Endothelial cell (in vitro differentiated cells): ENCODE results near the gene ANO6. TPM values are rescaled to one million over a fixed set of nuclear protein-coding genes. Genes with fewer than 3 reads are reported as not detected.

Source experiments
- DNase-seq: peaks from one replicate; pipeline ENCODE4 v3.0.0; 2021; ENCODE audit warnings: low spot score
- H3K27ac Mint-ChIP-seq: one replicate; pipeline ENCODE4 v1.8.0; 2021; ENCODE audit warnings: mixed read lengths, inconsistent platforms; ENCODE audit not compliant: unreplicated experiment
- H3K27me3 Mint-ChIP-seq: one replicate; pipeline ENCODE4 v1.8.0; 2021; ENCODE audit warnings: mild to moderate bottlenecking, moderate library complexity, mixed read lengths, inconsistent platforms; ENCODE audit not compliant: unreplicated experiment
- H3K36me3 Mint-ChIP-seq: one replicate; pipeline ENCODE4 v1.8.0; 2021; ENCODE audit warnings: mild to moderate bottlenecking, low read depth, mixed read lengths, inconsistent platforms; ENCODE audit not compliant: unreplicated experiment
- H3K4me1 Mint-ChIP-seq: one replicate; pipeline ENCODE4 v1.8.0; 2021; ENCODE audit warnings: mild to moderate bottlenecking, mixed read lengths, inconsistent platforms; ENCODE audit not compliant: unreplicated experiment
- H3K4me3 Mint-ChIP-seq: one replicate; pipeline ENCODE4 v1.8.0; 2021; ENCODE audit warnings: mild to moderate bottlenecking, mixed read lengths, inconsistent platforms; ENCODE audit not compliant: unreplicated experiment
- H3K9me3 Mint-ChIP-seq: one replicate; pipeline ENCODE4 v1.8.0; 2021; ENCODE audit warnings: mixed read lengths, inconsistent platforms; ENCODE audit not compliant: unreplicated experiment
- total RNA-seq: library from RNA; stranded (reverse); fragmentation: NEBNext Ultra II Directional; extraction: Animal tissue kit (Norgen Biotek cat#: 25700); gene quantifications from one replicate; pipeline ENCODE4 v1.2.1, GENCODE V29; 2021; ENCODE audit not compliant: unreplicated experiment
- TF ChIP-seq, protein P1 (sequence below): fragments of 200-600 bp; sonication (generic); IDR thresholded peaks from one replicate; pipeline ENCODE4 v1.5.0; 2021; ENCODE audit warnings: antibody characterized with exemption; ENCODE audit not compliant: unreplicated experiment

The ANO6 gene
- total RNA-seq, 1 donor from 2014 or later: 50.8 TPM

DNA sequence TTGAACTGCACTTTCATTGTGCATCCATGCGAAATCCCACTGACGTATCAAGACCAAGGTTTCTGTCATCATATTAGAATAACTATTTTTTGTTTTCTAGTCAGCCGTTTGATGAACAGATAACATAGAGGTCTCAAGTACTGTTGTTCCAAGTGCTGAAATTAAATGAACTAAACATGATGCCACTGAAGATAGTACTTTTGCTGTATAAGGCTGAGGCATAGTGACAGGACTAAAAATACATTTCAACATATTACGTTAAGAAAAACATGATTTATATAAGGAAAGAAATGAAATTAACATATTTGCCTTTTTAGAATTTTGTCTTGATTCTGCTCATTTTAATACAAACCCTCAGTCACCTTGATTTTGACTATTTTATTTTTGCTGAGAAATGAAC is 82.2 kb downstream of the ANO6 start:
- Mint-ChIP-seq H3K27ac (no peak overlapping the region), H3K9me3 (no peaks in the 10 kb centered on the region), H3K36me3 (no peaks in the 10 kb centered on the region), H3K27me3 (no peaks in the 10 kb centered on the region), H3K4me1 (no peaks in the 10 kb centered on the region), H3K4me3 (no peak overlapping the region)
- TF ChIP-seq, protein P1, sequence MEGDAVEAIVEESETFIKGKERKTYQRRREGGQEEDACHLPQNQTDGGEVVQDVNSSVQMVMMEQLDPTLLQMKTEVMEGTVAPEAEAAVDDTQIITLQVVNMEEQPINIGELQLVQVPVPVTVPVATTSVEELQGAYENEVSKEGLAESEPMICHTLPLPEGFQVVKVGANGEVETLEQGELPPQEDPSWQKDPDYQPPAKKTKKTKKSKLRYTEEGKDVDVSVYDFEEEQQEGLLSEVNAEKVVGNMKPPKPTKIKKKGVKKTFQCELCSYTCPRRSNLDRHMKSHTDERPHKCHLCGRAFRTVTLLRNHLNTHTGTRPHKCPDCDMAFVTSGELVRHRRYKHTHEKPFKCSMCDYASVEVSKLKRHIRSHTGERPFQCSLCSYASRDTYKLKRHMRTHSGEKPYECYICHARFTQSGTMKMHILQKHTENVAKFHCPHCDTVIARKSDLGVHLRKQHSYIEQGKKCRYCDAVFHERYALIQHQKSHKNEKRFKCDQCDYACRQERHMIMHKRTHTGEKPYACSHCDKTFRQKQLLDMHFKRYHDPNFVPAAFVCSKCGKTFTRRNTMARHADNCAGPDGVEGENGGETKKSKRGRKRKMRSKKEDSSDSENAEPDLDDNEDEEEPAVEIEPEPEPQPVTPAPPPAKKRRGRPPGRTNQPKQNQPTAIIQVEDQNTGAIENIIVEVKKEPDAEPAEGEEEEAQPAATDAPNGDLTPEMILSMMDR: no peak
- DNase-seq: no peak

DNA sequence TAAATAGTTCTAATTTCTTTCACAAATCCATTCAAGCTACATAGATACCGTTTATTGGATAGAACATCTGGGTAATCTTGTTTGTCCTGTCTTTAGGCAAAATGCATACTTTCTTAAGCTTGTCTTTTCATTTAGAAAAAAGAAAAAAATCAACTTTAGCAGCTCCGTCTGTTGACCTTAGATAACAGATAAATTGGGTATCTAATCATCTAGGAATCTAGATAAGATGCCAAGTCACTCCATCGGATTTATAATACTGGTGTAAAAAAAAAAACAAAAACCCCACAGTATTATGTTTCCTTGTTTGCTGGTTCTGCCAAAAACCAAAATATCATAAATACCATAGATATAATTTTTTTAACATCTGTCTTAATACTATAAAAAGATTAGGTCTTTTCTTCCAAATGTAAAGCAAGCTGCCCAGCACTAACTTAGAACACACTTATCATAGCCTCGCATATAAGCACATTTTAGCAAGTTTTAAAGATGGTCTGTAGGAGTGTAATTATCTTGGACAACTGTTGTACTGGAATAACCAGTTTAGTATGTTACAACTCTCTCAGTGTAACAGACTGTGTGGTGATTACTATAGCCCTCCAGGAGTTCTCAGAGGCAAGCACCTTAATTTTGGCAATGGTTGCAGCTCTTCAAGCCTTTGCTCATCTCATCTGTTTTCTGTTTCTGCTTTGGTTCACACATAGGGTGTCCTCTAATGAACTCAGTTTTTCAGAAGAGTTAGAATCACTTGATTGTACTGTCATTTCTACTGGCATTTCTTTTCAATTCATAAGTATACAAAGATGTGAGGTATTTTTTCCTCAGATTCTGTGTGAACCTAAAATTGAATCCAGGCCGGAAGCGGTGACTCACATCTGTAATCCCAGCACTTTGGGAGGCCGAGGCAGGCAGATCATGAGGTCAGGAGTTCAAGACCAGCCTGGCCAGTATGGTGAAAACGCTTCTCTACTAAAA is 83.1 kb downstream of the ANO6 start:
- DNase-seq: no peak
- TF ChIP-seq, protein P1: no peak
- H3K4me1 Mint-ChIP-seq: no peaks in the 10 kb centered on the region
- H3K27me3 Mint-ChIP-seq: no peaks in the 10 kb centered on the region
- H3K4me3 Mint-ChIP-seq: no peak overlapping the region
- no peaks in the 10 kb centered on the region for H3K9me3 Mint-ChIP-seq
- H3K27ac Mint-ChIP-seq: no peak overlapping the region
- H3K36me3 Mint-ChIP-seq: peaks cover 2% of the 10 kb centered on the region

DNA sequence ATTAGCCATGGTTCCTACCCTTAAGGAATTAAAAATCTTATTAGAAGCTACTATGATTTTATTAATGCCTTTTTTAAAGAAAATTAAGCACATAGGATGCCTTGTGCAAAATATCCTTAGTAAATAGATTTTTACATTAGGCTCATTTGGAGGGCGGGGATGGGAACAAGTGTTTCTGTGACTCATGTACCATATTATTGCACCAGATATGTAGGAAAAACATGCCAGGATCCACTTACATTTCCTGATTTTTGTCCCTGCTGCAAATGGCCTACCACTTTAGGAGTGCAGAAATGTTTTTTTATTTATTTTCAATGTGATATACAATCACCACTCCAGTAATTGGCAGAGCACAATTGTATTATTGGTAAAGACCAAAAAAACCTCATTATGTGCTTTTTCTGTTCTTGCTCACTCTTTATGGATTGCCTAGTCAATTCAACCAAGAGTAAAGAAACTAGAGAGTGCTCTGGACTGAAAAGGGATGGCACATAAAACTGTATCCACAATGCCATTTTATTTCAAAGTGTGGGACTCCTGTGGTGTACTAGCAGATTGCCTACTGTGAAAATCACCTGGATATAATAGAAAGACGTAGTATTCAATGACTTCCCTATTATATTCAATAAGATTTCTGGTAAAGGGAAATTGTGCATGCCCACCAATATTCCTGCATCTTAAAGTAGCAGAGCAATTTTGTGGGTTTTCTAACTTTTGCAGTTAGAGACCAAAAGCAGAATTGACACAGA is 86.9 kb downstream of the ANO6 start:
- no peak for DNase-seq
- H3K27me3 Mint-ChIP-seq: peaks cover 2% of the 10 kb centered on the region
- H3K36me3 Mint-ChIP-seq: peaks cover 11% of the 10 kb centered on the region
- H3K27ac Mint-ChIP-seq: no peak overlapping the region
- TF ChIP-seq, protein P1: no peak
- H3K9me3 Mint-ChIP-seq: no peaks in the 10 kb centered on the region
- H3K4me1 Mint-ChIP-seq: no peaks in the 10 kb centered on the region
- H3K4me3 Mint-ChIP-seq: no peak overlapping the region

DNA sequence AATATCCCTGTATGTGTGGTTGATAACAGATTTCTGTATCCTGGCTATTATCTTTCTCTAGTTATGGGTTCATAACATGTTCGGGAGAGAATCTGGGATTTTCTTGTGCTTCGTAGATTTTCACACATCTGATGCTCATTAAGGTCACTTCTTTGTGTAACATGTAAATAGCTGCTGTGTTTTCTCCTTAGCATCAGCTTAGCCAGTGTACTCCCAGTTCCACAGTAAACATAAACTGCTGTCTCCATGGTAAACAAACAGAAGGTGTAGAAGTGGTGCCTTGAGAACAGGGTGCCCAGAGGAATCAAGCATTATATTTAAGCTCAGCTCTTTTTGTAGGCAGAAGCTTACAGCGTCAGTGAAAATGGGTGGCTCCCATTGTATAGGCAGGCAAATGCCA is 88.0 kb downstream of the ANO6 start:
- TF ChIP-seq, protein P1: no peak
- Mint-ChIP-seq H3K27me3 (peaks cover 2% of the 10 kb centered on the region), H3K27ac (no peak overlapping the region), H3K4me1 (no peaks in the 10 kb centered on the region), H3K9me3 (no peaks in the 10 kb centered on the region), H3K4me3 (peak overlapping the region; percentile 40), H3K36me3 (peaks cover 11% of the 10 kb centered on the region)
- no peak for DNase-seq
